Stimulated activated effector memory CD8-positive, alpha-beta T cell treated with anti-CD3 and anti-CD28 coated beads, Interleukin-12 subunit alpha, Interleukin-12 subunit beta, amount 100 ng/mL, for 72 hours (primary cell): Measurements from ENCODE around the gene AGPAT3.

Experiments used
- ATAC-seq: fragments of 150-1000 bp; cut with Tn5 transposase; 2 replicates; pipeline ENCODE4 v1.10.0; 2021
- DNase-seq, 2 donors: peaks; one replicate each; pipeline ENCODE4 v3.0.0; 2021 to 2022; ENCODE audit warnings: low spot score in 2 of 2
- H3K27ac Mint-ChIP-seq: one replicate; pipeline ENCODE4 v1.8.0; 2022; ENCODE audit warnings: mild to moderate bottlenecking, mixed read lengths
- H3K36me3 Mint-ChIP-seq: one replicate; pipeline ENCODE4 v1.8.0; 2022; ENCODE audit warnings: mild to moderate bottlenecking, mixed read lengths
- H3K4me1 Mint-ChIP-seq: one replicate; pipeline ENCODE4 v1.8.0; 2022; ENCODE audit warnings: mixed read lengths
- H3K4me3 Mint-ChIP-seq: one replicate; pipeline ENCODE4 v1.8.0; 2022; ENCODE audit warnings: mild to moderate bottlenecking, mixed read lengths
- H3K9me3 Mint-ChIP-seq: one replicate; pipeline ENCODE4 v1.8.0; 2022; ENCODE audit warnings: mixed read lengths

The AGPAT3 gene

DNA sequence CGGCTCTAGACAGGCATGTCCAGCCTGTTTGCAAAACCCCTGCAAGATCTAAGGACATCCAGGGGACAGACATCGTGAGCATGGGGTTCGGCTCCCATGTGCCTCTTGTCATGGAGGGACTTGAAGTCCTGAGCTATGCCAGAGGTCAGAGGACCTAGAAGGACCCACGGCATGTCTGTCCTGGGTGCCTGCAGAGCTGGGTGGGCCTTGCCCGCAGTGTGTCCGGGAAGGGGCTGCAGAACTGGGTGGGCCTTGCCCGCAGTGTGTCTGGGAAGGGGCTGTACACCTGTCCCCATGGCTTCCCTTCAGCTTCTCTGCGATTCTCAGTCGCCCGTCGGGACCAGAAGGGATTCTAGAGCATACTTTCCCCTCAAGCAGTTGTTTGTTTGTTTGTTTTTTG lies 127.1 kb downstream of the AGPAT3 start:
- H3K9me3 Mint-ChIP-seq = no peaks in the 10 kb centered on the region
- H3K4me3 Mint-ChIP-seq = no peak overlapping the region
- no peaks in the 10 kb centered on the region for H3K4me1 Mint-ChIP-seq
- ATAC-seq (no peak), DNase-seq (no peak)
- no peaks in the 10 kb centered on the region for H3K36me3 Mint-ChIP-seq
- H3K27ac Mint-ChIP-seq = no peak overlapping the region

- DNase-seq (no peak), ATAC-seq (no peak)
- H3K36me3 Mint-ChIP-seq = no peaks in the 10 kb centered on the region
- no peaks in the 10 kb centered on the region for H3K4me1 Mint-ChIP-seq
- no peak overlapping the region for H3K27ac Mint-ChIP-seq
- no peaks in the 10 kb centered on the region for H3K9me3 Mint-ChIP-seq
- H3K4me3 Mint-ChIP-seq = no peak overlapping the region
These were observed 128.5 kb downstream of the AGPAT3 start for GRCh38 chr21:43993420-43993934.

DNA sequence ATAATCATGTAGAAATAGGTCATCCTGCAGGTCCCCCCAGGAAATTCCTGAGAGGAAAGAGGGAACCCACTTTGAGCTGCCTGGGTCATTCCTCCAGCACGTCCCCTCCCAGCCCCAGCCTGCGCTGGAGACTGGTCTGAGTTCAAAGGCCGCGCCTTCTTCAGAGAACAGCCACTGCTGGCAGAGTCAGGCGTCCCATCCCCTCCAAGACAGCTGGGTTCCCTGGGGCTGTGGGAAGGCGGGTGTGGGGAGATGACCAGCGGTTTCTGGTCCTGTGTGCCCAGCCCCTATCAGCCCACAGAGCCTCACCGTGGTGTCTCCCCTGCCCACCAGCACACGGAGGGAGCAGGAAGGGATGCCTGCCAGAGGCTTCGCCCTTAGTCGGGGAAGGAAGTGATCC lies 129.1 kb downstream of the AGPAT3 start:
- H3K36me3 Mint-ChIP-seq = no peaks in the 10 kb centered on the region
- H3K9me3 Mint-ChIP-seq = no peaks in the 10 kb centered on the region
- no peaks in the 10 kb centered on the region for H3K4me1 Mint-ChIP-seq
- H3K4me3 Mint-ChIP-seq = no peak overlapping the region
- DNase-seq = no peak
- ATAC-seq = no peak
- no peak overlapping the region for H3K27ac Mint-ChIP-seq

DNA sequence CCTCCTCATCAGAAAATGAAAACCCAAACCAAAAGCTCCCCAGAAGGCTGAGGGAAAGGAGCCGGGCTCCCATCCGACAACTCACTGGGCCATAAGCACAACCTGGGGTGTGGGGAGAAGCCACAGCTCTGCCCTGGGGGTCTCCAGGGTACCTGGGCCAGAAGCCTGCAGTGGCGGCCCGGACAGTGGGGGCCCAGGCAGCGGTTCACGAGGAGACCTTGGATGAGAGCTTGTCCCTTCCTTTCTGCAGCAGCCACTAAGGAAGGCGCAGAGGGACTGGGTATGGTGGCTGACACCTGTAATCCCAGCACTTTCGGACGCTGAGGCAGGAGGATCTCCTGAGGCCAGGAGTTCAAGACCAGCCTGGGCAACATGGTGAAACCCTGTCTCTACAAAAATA lies 129.6 kb downstream of the AGPAT3 start:
- H3K4me3 Mint-ChIP-seq = no peak overlapping the region
- H3K4me1 Mint-ChIP-seq = no peaks in the 10 kb centered on the region
- no peaks in the 10 kb centered on the region for H3K9me3 Mint-ChIP-seq
- no peak for ATAC-seq
- no peaks in the 10 kb centered on the region for H3K36me3 Mint-ChIP-seq
- no peak for DNase-seq
- H3K27ac Mint-ChIP-seq = no peak overlapping the region

DNA sequence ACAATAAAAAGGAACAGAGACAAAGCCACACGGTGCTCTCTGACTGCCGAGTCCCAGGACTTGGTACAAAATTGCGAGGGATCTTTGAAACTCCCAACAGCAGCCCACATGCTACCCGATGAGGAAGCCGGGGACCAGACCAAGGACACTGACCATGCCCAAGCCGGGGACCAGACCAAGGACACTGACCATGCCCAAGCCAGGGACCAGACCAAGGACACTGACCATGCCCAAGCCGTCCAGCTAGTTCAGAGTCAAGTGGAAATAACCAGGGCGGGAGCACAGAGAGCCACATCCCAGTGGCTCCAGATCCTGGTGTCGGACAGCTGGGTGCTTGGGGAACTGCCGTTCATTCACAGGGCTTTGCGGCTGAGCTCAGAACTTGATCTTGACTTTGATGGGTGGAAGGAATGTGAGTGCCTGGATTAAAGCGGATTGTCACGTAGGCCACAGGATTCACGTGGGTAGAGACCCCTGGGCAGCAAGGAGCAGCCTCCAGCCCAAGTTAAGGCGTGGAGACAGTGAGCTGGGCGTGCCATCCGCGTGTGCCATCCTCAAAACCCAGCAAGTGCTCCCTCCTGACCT lies 130.6 kb downstream of the AGPAT3 start:
- Mint-ChIP-seq H3K36me3 (no peaks in the 10 kb centered on the region), H3K4me3 (no peak overlapping the region), H3K27ac (no peak overlapping the region), H3K4me1 (no peaks in the 10 kb centered on the region), H3K9me3 (no peaks in the 10 kb centered on the region)
- DNase-seq (no peak), ATAC-seq (no peak)

DNA sequence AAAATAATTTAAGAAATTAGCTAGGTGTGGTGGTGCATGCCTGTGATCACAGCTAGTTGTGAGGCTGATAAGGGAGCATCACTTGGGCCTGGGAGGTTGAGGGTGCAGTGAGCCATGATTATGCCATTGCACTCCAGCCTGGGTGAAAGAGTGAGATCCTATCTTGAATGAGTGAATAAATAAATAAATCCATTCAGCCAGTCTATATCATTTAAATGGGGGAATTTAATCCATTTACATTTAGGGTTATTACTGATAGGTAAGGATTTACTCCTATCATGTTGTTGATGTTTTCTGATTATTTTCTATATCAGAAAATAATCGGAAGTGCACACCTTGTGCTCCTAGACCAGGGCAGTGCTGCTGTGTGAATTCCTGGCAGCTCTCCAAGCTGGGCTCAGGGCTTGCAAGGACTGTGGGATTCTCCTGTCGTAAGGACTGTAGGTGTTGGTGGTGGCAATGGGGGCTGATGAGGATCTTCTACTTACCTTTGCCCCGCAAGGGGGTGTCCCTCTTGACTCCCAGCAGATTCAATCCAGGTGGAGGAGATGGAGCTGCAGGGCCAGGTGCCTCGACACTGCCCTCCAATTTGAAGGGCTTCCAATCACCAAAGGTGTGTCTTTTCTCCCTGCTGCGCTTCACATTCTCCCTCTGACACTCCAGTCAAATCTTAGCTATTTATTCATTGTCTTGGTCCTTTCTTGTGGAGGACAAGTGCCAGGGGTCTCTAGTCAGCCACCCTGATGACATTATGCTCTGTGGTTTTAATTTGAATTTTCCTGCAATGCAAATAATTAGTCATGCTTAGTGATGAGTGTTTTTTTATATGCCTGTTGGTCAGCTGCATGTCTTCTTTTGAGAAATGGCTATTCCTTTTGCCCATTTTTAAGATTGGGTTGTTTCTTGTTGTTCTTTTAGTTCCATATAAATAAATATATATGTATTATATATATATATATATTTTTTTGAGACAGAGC lies 133.0 kb downstream of the AGPAT3 start:
- Mint-ChIP-seq H3K9me3 (no peaks in the 10 kb centered on the region), H3K4me3 (no peak overlapping the region), H3K4me1 (no peaks in the 10 kb centered on the region), H3K27ac (no peak overlapping the region), H3K36me3 (no peaks in the 10 kb centered on the region)
- DNase-seq (no peak), ATAC-seq (no peak)

GRCh38 chr21:44000360-44000759 lies 135.3 kb downstream of the AGPAT3 start:
- Mint-ChIP-seq H3K27ac (no peak overlapping the region), H3K9me3 (no peaks in the 10 kb centered on the region), H3K4me1 (no peaks in the 10 kb centered on the region), H3K36me3 (no peaks in the 10 kb centered on the region), H3K4me3 (no peak overlapping the region)
- ATAC-seq = no peak
- no peak for DNase-seq

DNA sequence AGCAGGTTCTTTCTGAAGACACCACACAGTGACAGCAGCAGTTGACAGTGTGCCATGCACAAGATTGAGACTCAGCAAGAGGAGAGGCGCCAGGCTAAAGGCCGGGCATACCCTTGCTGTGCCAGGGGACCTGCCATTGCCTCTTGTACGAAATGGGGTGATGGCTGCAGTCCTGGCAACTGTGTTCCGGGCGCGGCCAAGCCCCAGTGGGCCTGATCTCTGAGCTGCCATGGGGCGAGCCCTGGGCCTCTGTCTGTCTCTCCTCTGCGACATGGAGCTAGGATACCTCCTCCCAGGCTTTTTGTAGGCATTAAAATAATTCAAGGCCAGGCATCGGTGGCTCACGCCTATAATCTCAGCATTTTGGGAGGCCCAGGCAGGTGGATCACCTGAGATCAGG lies 137.5 kb downstream of the AGPAT3 start:
- ATAC-seq (no peak), DNase-seq (no peak)
- Mint-ChIP-seq H3K9me3 (no peaks in the 10 kb centered on the region), H3K36me3 (no peaks in the 10 kb centered on the region), H3K4me1 (no peaks in the 10 kb centered on the region), H3K27ac (no peak overlapping the region), H3K4me3 (no peak overlapping the region)

DNA sequence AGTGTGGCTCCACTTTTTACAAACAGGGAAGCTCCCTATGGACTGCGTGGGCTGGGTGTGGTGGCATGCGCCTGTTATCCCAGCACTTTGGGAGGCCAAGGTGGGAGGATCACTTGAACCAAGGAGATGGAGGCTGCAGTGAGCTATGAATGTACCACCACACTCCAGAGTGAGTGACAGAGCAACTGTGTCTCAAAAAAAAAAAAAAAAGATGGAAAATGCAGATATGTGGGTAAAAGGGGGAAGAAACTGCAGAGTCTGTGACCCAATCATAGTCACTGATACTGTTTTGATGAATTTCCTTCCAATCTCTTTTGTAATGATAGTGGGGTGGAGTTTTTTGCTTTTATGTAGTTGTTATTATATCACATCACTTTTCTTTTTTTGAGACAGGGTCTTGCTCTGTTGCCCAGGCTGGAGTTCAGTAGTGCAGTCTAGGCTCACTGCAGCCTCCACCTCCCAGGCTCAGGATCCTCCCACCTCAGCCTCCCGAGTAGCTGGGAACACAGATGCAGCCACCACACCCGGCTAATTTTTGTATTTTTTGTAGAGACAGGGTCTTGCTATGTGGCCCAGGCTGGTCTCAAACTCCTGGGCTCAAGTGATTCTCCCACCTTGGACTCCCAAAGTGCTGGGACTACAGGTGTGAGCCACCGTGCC lies 138.4 kb downstream of the AGPAT3 start:
- H3K4me3 Mint-ChIP-seq = no peak overlapping the region
- no peak overlapping the region for H3K27ac Mint-ChIP-seq
- no peaks in the 10 kb centered on the region for H3K36me3 Mint-ChIP-seq
- no peaks in the 10 kb centered on the region for H3K9me3 Mint-ChIP-seq
- DNase-seq (no peak), ATAC-seq (no peak)
- H3K4me1 Mint-ChIP-seq = no peaks in the 10 kb centered on the region

- Mint-ChIP-seq H3K36me3 (no peaks in the 10 kb centered on the region), H3K9me3 (no peaks in the 10 kb centered on the region), H3K4me3 (no peak overlapping the region), H3K4me1 (peaks cover 3% of the 10 kb centered on the region), H3K27ac (no peak overlapping the region)
- DNase-seq (no peak), ATAC-seq (no peak)
These were observed 140.0 kb downstream of the AGPAT3 start for GRCh38 chr21:44005071-44005470.

DNA sequence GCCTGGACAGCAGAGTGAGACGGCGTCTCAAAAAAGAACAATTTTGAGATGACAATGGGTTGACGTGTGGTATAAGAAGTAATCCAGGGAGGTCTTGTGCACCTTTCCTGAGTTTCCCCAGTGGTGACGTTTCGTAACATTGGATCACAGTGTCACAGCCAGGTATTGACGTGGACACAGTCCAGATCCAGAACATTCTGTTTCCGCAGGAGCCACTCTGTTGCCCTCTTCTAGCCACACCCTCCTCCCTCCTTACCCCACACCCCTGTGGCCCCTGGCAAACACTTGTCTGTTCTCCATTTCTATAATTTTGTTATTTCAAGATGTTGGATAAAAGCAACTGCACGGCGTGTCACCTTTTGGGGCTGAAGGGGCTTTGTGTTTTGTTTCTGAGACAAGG lies 140.6 kb downstream of the AGPAT3 start:
- Mint-ChIP-seq H3K9me3 (no peaks in the 10 kb centered on the region), H3K4me1 (peaks cover 8% of the 10 kb centered on the region), H3K36me3 (no peaks in the 10 kb centered on the region), H3K27ac (no peak overlapping the region), H3K4me3 (no peak overlapping the region)
- no peak for DNase-seq
- ATAC-seq = no peak

GRCh38 chr21:44006017-44006619 lies 141.1 kb downstream of the AGPAT3 start:
- ATAC-seq (no peak), DNase-seq (no peak)
- no peaks in the 10 kb centered on the region for H3K9me3 Mint-ChIP-seq
- peaks cover 1% of the 10 kb centered on the region for H3K36me3 Mint-ChIP-seq
- H3K27ac Mint-ChIP-seq = no peak overlapping the region
- H3K4me3 Mint-ChIP-seq = no peak overlapping the region
- H3K4me1 Mint-ChIP-seq = peaks cover 10% of the 10 kb centered on the region

DNA sequence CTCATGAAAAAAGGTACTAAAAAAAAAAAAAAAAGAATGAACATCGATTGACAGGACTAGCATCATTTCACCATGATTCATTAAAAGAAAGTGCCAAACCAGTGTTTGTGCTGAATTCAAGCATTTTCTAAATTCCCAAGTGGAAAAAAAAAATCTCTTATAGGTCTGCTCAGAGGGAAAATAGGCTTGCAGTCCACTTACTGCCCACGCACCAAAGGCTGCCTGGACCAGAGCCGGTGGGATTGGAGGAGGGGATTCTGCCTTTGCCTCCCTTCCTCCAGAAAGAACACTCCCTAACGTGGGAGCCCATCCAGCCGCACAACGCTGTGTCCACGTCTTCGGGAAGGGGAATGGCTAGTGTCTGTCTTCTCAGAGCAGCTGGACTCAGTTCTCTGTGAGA lies 141.6 kb downstream of the AGPAT3 start:
- H3K4me3 Mint-ChIP-seq = no peak overlapping the region
- H3K4me1 Mint-ChIP-seq = peaks cover 14% of the 10 kb centered on the region
- no peak overlapping the region for H3K27ac Mint-ChIP-seq
- H3K36me3 Mint-ChIP-seq = peaks cover 7% of the 10 kb centered on the region
- DNase-seq (no peak), ATAC-seq (no peak)
- no peaks in the 10 kb centered on the region for H3K9me3 Mint-ChIP-seq

DNA sequence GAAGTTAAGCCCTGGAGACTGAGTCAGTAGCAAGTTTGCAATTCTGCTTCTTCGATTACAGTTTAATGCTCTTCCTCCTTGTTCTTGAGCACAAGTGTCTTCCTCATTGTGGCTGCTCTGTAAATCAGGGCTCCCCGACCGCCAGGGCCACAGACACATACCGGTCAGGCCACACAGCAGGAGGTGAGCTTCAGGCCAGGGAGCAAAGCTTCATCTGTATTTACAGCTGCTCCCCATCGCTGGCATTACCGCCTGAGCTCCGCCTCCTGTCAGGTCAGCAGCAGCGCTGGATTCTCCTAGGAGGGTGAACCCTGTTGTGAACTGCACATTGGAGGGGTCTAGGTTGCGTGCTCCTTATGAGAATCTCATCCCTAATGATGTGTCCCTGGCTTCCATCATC lies 145.4 kb downstream of the AGPAT3 start:
- Mint-ChIP-seq H3K27ac (peak overlapping the region; percentile 16), H3K36me3 (peaks cover 26% of the 10 kb centered on the region), H3K4me1 (peaks cover 36% of the 10 kb centered on the region), H3K9me3 (no peaks in the 10 kb centered on the region), H3K4me3 (no peak overlapping the region)
- ATAC-seq (no peak), DNase-seq (no peak)

GRCh38 chr21:44011123-44011522 lies 146.1 kb downstream of the AGPAT3 start:
- H3K27ac Mint-ChIP-seq = peak overlapping the region; percentile 92
- no peaks in the 10 kb centered on the region for H3K9me3 Mint-ChIP-seq
- H3K4me1 Mint-ChIP-seq = peaks cover 43% of the 10 kb centered on the region
- peaks cover 32% of the 10 kb centered on the region for H3K36me3 Mint-ChIP-seq
- no peak for ATAC-seq
- DNase-seq = no peak
- peak overlapping the region; percentile 89 for H3K4me3 Mint-ChIP-seq
